Sigmoid colon (tissue), 4 donors: ENCODE measurements around the gene VAV1.

Experiments used
- CTCF ChIP-seq, 4 experiments: fragments of 450-650 bp in 3 of 4; fragments of 200-600 bp in 1 of 4; IDR thresholded peaks; one replicate each; pipeline ENCODE4 v1.5.1; 2016 to 2019; ENCODE audit warnings: antibody characterized with exemption in 4 of 4, mild to moderate bottlenecking in 3 of 4, moderate library complexity in 2 of 4
- EP300 ChIP-seq, 4 donors: sonication (generic); formaldehyde crosslinking; IDR thresholded peaks; one replicate each; pipeline ENCODE4 v1.6.1; 2017; ENCODE audit warnings: antibody characterized with exemption in 4 of 4
- POLR2A ChIP-seq, 2 donors: fragments of 450-650 bp; IDR thresholded peaks; one replicate each; pipeline ENCODE4 v1.6.1; 2016; ENCODE audit warnings: antibody characterized with exemption in 2 of 2, mild to moderate bottlenecking in 2 of 2, moderate library complexity in 2 of 2

GRCh38 chr19:6891761-6892385 is 119.4 kb downstream of the VAV1 start:
- no peak for TF ChIP-seq CTCF (IDR thresholded peaks at IDR 0.05)
- no peak for TF ChIP-seq POLR2A (IDR thresholded peaks at IDR 0.05)
- no peak for TF ChIP-seq EP300 (IDR thresholded peaks at IDR 0.05)
